Medulla oblongata (tissue), 1 donor: ENCODE data around the gene SUPT16H.
"Not testable (repeated sequence)": the region's sequence is repeated elsewhere in the genome, so short reads cannot be mapped to it uniquely, and the experiment has no call there.

Source experiments
- DNase-seq: peaks from one replicate; pipeline ENCODE4 v3.0.0-alpha.2; 2015; ENCODE audit errors: extremely low spot score

The SUPT16H gene

GRCh38 chr14:21367582-21368144 lies 16.2 kb downstream of the SUPT16H start:
- DNase-seq, result no peak

- no peak for DNase-seq
Observed at GRCh38 chr14:21356511-21356910, 27.3 kb downstream of the SUPT16H start.

- DNase-seq, result peak; percentile 30
Observed at GRCh38 chr14:21352587-21352986, 31.2 kb downstream of the SUPT16H start.

- no peak for DNase-seq
Observed at GRCh38 chr14:21350539-21350938, 33.3 kb downstream of the SUPT16H start.

GRCh38 chr14:21347201-21347600 lies 36.6 kb downstream of the SUPT16H start:
- DNase-seq, result no peak

- no peak for DNase-seq
Observed at GRCh38 chr14:21346532-21347135, 37.2 kb downstream of the SUPT16H start.

GRCh38 chr14:21343035-21343794 lies 40.6 kb downstream of the SUPT16H start:
- no peak for DNase-seq

GRCh38 chr14:21334202-21334906 lies 49.5 kb downstream of the SUPT16H start:
- no peak for DNase-seq

GRCh38 chr14:21332950-21333349 lies 50.9 kb downstream of the SUPT16H start:
- no peak for DNase-seq

- DNase-seq, result no peak
Observed at GRCh38 chr14:21326972-21327371, 56.8 kb downstream of the SUPT16H start.

- no peak for DNase-seq
Observed at GRCh38 chr14:21322716-21323115, 61.1 kb downstream of the SUPT16H start.

- no peak for DNase-seq
Observed at GRCh38 chr14:21320913-21321312, 62.9 kb downstream of the SUPT16H start.

GRCh38 chr14:21317398-21317797 lies 66.4 kb downstream of the SUPT16H start:
- DNase-seq, result no peak

- no peak for DNase-seq
Observed at GRCh38 chr14:21313512-21313911, 70.3 kb downstream of the SUPT16H start.

- no peak for DNase-seq
Observed at GRCh38 chr14:21311614-21312013, 72.2 kb downstream of the SUPT16H start.

- DNase-seq, result no peak
Observed at GRCh38 chr14:21309956-21310355, 73.9 kb downstream of the SUPT16H start.

- DNase-seq, result no peak
Observed at GRCh38 chr14:21309238-21309636, 74.6 kb downstream of the SUPT16H start.

GRCh38 chr14:21308479-21309237 lies 75.2 kb downstream of the SUPT16H start:
- DNase-seq, result peak; percentile 87

- DNase-seq, result no peak
Observed at GRCh38 chr14:21308132-21308478, 75.7 kb downstream of the SUPT16H start.

- DNase-seq, result no peak
Observed at GRCh38 chr14:21307637-21308036, 76.2 kb downstream of the SUPT16H start.

GRCh38 chr14:21302836-21303140 lies 81.0 kb downstream of the SUPT16H start:
- DNase-seq, result not testable (repeated sequence)
